Endothelial cell of umbilical vein (primary cell): ENCODE data around the gene CDC42EP5. TPM values are rescaled to one million over a fixed set of nuclear protein-coding genes. Genes with fewer than 3 reads are reported as not detected.

Experiments
- BruUV-seq: library from RNA; stranded (reverse); fragments of 400-500 nt; replicated peaks from 2 replicates; lab custom pipeline; 2021; lab: Mats Ljungman, UMichigan
- CTCF ChIA-PET: fragments of 300-600, 350-600 bp; sonication (Branson Sonifier 250); formaldehyde crosslinking; loops from one replicate; lab custom pipeline; 2021; ENCODE audit warnings: antibody characterized with exemption, inconsistent platforms; lab: Charles Lee
- POLR2A ChIA-PET: fragments of 300-600, 350-600 bp; sonication (Branson Sonifier 250); formaldehyde crosslinking; loops from one replicate; lab custom pipeline; 2021; ENCODE audit warnings: antibody characterized with exemption, inconsistent platforms; lab: Charles Lee
- DNase-seq: peaks from one replicate; pipeline ENCODE4 v3.0.0-alpha.2; 2011; ENCODE audit warnings: low read depth, low spot score
- FAIRE-seq: peaks from 2 replicates; lab custom pipeline; 2011; peaks lifted over from hg19 to GRCh38; lab: Jason Lieb, UNC
- H2AFZ ChIP-seq: 2 replicates; pipeline ENCODE4 v1.6.0; 2012; ENCODE audit warnings: low read depth, low read length, control low read depth, inconsistent platforms
- H3K27ac ChIP-seq: 2 replicates; pipeline ENCODE4 v1.5.1; 2011; ENCODE audit warnings: low read depth, mild to moderate bottlenecking, control low read depth, low read length, moderate library complexity; ENCODE audit not compliant: insufficient read depth
- H3K27me3 ChIP-seq, 2 experiments: 2 replicates each; pipeline versions ENCODE4 v1.6.0 to v1.6.1; 2011; ENCODE audit warnings: low read length in 2 of 2, mixed read lengths in 1 of 2; ENCODE audit not compliant: control insufficient read depth in 2 of 2, insufficient read depth in 2 of 2
- H3K36me3 ChIP-seq, 2 experiments: 2 replicates in 1 of 2; 3 replicates in 1 of 2; pipeline ENCODE4 v1.5.1; 2011; ENCODE audit warnings: low read length in 2 of 2, mild to moderate bottlenecking in 1 of 2, moderate library complexity in 1 of 2; ENCODE audit not compliant: control insufficient read depth in 2 of 2, insufficient read depth in 2 of 2; ENCODE audit errors: extremely low read depth in 1 of 2
- H3K4me1 ChIP-seq: 3 replicates; pipeline ENCODE4 v1.5.1; 2011; ENCODE audit warnings: mild to moderate bottlenecking, low read length; ENCODE audit not compliant: control insufficient read depth, insufficient read depth; ENCODE audit errors: extremely low read depth
- H3K4me2 ChIP-seq: 2 replicates; pipeline ENCODE4 v1.6.1; 2011; ENCODE audit warnings: low read length, control low read depth, mixed read lengths; ENCODE audit not compliant: insufficient read depth
- H3K4me3 ChIP-seq, 3 experiments: fragments of 200-600 bp in 1 of 3; sonication (generic), shearing (Covaris generic) in 1 of 3; replicated peaks in 1 of 3; 2 replicates each; pipeline ENCODE4 v1.5.1; 2011 to 2016; ENCODE audit warnings: control low read depth in 3 of 3, low read length in 3 of 3, mild to moderate bottlenecking in 2 of 3, inconsistent platforms in 1 of 3, low read depth in 1 of 3, moderate library complexity in 1 of 3; ENCODE audit not compliant: insufficient read depth in 1 of 3
- H3K79me2 ChIP-seq: 2 replicates; pipeline ENCODE4 v1.6.0; 2012; ENCODE audit warnings: low read length, inconsistent platforms; ENCODE audit not compliant: control insufficient read depth, insufficient read depth
- H3K9ac ChIP-seq: replicated peaks from 2 replicates; pipeline ENCODE3; 2011; ENCODE audit warnings: low read length, control low read depth; ENCODE audit not compliant: insufficient read depth; ENCODE audit errors: extremely low read depth
- H3K9me1 ChIP-seq: replicated peaks from 3 replicates; pipeline ENCODE4 v1.6.0; 2011; ENCODE audit warnings: mild to moderate bottlenecking, low read length; ENCODE audit not compliant: control insufficient read depth, insufficient read depth; ENCODE audit errors: extremely low read depth
- H3K9me3 ChIP-seq: replicated peaks from 2 replicates; pipeline ENCODE4 v1.5.1; 2012; ENCODE audit warnings: low read length, inconsistent platforms; ENCODE audit not compliant: control insufficient read depth, insufficient read depth
- H4K20me1 ChIP-seq: replicated peaks from 2 replicates; pipeline ENCODE3; 2011; ENCODE audit warnings: mild to moderate bottlenecking, low read length; ENCODE audit not compliant: control insufficient read depth, insufficient read depth; ENCODE audit errors: extremely low read depth
- EZH2 ChIP-seq: IDR thresholded peaks from 2 replicates; pipeline ENCODE4 v1.6.1; 2012; ENCODE audit warnings: borderline replicate concordance, low read depth, mild to moderate bottlenecking, moderate library complexity, low read length, inconsistent platforms; ENCODE audit not compliant: severe bottlenecking
- GATA2 ChIP-seq: IDR thresholded peaks from 2 replicates; pipeline ENCODE4 v1.7.0; 2011; ENCODE audit warnings: low read depth, mild to moderate bottlenecking, moderate library complexity, mixed read lengths, low read length; ENCODE audit not compliant: insufficient read length, insufficient read depth
- JUN ChIP-seq: IDR thresholded peaks from 2 replicates; pipeline ENCODE4 v1.6.1; 2011; ENCODE audit warnings: borderline replicate concordance, low read depth; ENCODE audit not compliant: insufficient read length, insufficient read depth
- MYC ChIP-seq: IDR thresholded peaks from one replicate; pipeline ENCODE4 v1.6.1; 2011; ENCODE audit warnings: mild to moderate bottlenecking, low read depth, low read length
- POLR2AphosphoS5 ChIP-seq: IDR thresholded peaks from 2 replicates; pipeline ENCODE4 v1.6.1; 2012; ENCODE audit warnings: low read depth, mild to moderate bottlenecking, control low read depth, low read length, moderate library complexity; ENCODE audit not compliant: insufficient read depth
- dilution Hi-C: fragments of 300-500 bp; cut with MboI; formaldehyde crosslinking; loops from one replicate; pipeline ENCODE4 v1.15.0; 2019; ENCODE audit warnings: low sequenced_read_pairs; ENCODE audit not compliant: extremely low pct_ligation_motif_present
- intact Hi-C: fragments of 100-400 bp; cut with micrococcal nuclease; formaldehyde crosslinking; loops from one replicate; pipeline ENCODE4 v1.10.0; 2022
- polyA plus RNA-seq, 4 experiments: library from polyadenylated mRNA; depleted of rRNA in 3 of 4; stranded (reverse) in 3 of 4; unstranded in 1 of 4; fragments of >200 nt; gene quantifications; 2 replicates each; pipeline versions ENCODE4 v1.2.1 to v1.2.3, GENCODE V29; 2011 to 2012; ENCODE audit warnings: missing spikeins in 1 of 4
- total RNA-seq: library from RNA; stranded (reverse); gene quantifications from 2 replicates; pipeline ENCODE4 v1.2.3, GENCODE V29; 2021
- TF ChIP-seq, protein P1 (sequence below): IDR thresholded peaks from 2 replicates; pipeline ENCODE4 v1.6.1; 2011; ENCODE audit not compliant: insufficient read depth, insufficient read length
- TF ChIP-seq, protein P2 (sequence below), 2 donors: IDR thresholded peaks; 1 replicate in 1 of 2; 2 replicates in 1 of 2; pipeline ENCODE4 v1.5.1; 2011; ENCODE audit warnings: low read length in 2 of 2, mild to moderate bottlenecking in 2 of 2, moderate library complexity in 2 of 2, control low read depth in 1 of 2, inconsistent platforms in 1 of 2, low read depth in 1 of 2; ENCODE audit not compliant: insufficient read depth in 1 of 2; ENCODE audit errors: extremely low read depth in 1 of 2

Gene CDC42EP5
- total and polyA plus RNA-seq, 2 donors (not counting 3 experiments of a cell fraction or from before 2014, with no cell fraction given), result 37.3 to 85.5 TPM

GRCh38 chr19:54436031-54436523 lies 37.0 kb downstream of the CDC42EP5 start:
- H3K79me2 ChIP-seq, result no peaks in the 10 kb centered on the region
- H3K9ac ChIP-seq, result no peak overlapping the region
- CTCF ChIA-PET, result no interaction called here
- TF ChIP-seq MYC (no peak), EZH2 (no peak), POLR2AphosphoS5 (no peak)
- TF ChIP-seq, protein P1, sequence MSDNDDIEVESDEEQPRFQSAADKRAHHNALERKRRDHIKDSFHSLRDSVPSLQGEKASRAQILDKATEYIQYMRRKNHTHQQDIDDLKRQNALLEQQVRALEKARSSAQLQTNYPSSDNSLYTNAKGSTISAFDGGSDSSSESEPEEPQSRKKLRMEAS, result no peak
- DNase-seq (no peak), FAIRE-seq (no peak)
- H2AFZ ChIP-seq, result no peak overlapping the region
- dilution Hi-C loops (no loop called here), intact Hi-C loops (no loop called here)
- H3K36me3 ChIP-seq, result no peaks in the 10 kb centered on the region
- H3K27me3 ChIP-seq, result no peaks in the 10 kb centered on the region
- BruUV-seq, result no TSS peak
- H3K4me3 ChIP-seq, result no peak overlapping the region
- no peaks in the 10 kb centered on the region for H3K4me1 ChIP-seq
- H3K27ac ChIP-seq, result no peak overlapping the region
- no peak overlapping the region for H3K4me2 ChIP-seq
- H3K9me1 ChIP-seq, result no peaks in the 10 kb centered on the region
- no peaks in the 10 kb centered on the region for H3K9me3 ChIP-seq
- H4K20me1 ChIP-seq, result no peaks in the 10 kb centered on the region
- POLR2A ChIA-PET, result interaction anchor here (1.1 kb wide), 1 partner anchor 13 kb away, joined by 3 read pairs; the partner anchor contains the start of gene LENG8

DNA sequence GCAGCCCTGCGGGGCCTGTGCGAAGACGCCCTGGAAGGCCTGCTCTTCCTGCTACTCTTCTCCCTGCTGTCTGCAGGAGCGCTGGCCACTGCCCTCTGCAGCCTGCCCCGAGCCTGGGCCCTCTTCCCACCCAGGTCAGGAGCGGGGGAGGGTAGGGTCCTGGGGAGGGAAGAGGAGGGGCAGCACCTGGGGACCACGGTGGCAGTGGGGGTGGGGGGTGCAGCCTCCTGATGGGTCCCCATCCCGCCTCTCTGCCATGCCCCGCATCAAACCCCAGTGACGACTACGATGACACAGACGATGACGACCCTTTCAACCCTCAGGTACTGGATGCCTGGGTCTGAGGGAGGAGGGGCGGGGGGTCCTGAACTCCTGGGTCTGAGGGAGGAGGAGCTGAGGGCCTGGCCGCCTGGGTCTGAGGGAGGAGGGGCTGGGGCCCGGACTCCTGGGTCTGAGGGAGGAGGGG lies 37.5 kb downstream of the CDC42EP5 start:
- POLR2A ChIA-PET, result no interaction called here
- CTCF ChIA-PET, result no interaction called here
- Histone ChIP-seq H3K4me2 (no peak overlapping the region), H3K4me1 (no peaks in the 10 kb centered on the region), H3K27me3 (no peaks in the 10 kb centered on the region), H3K4me3 (no peak overlapping the region), H3K9me1 (no peaks in the 10 kb centered on the region), H3K36me3 (no peaks in the 10 kb centered on the region), H3K9ac (no peak overlapping the region), H3K9me3 (no peaks in the 10 kb centered on the region), H3K79me2 (no peaks in the 10 kb centered on the region), H4K20me1 (no peaks in the 10 kb centered on the region), H2AFZ (no peak overlapping the region), H3K27ac (no peak overlapping the region)
- no peak for TF ChIP-seq EZH2
- no peak for TF ChIP-seq MYC
- no peak for TF ChIP-seq JUN
- TF ChIP-seq POLR2AphosphoS5, result no peak
- TF ChIP-seq GATA2, result no peak
- TF ChIP-seq, protein P2, sequence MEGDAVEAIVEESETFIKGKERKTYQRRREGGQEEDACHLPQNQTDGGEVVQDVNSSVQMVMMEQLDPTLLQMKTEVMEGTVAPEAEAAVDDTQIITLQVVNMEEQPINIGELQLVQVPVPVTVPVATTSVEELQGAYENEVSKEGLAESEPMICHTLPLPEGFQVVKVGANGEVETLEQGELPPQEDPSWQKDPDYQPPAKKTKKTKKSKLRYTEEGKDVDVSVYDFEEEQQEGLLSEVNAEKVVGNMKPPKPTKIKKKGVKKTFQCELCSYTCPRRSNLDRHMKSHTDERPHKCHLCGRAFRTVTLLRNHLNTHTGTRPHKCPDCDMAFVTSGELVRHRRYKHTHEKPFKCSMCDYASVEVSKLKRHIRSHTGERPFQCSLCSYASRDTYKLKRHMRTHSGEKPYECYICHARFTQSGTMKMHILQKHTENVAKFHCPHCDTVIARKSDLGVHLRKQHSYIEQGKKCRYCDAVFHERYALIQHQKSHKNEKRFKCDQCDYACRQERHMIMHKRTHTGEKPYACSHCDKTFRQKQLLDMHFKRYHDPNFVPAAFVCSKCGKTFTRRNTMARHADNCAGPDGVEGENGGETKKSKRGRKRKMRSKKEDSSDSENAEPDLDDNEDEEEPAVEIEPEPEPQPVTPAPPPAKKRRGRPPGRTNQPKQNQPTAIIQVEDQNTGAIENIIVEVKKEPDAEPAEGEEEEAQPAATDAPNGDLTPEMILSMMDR (IDR thresholded peaks at IDR 0.05; ENCODE audit: extremely low read depth in 1 of 2, insufficient read depth in 1 of 2, low read depth in 1 of 2, low read length in 2 of 2), result no peak
- no peak for DNase-seq
- dilution Hi-C loops, result no loop called here
- FAIRE-seq, result no peak
- BruUV-seq, result no TSS peak
- intact Hi-C loops, result no loop called here
